ENCODE results near the gene CXCL8. TPM values are rescaled to one million over a fixed set of nuclear protein-coding genes. Genes with fewer than 3 reads are reported as not detected.

CXCL8 gene
- total and polyA plus RNA-seq, 2 donors (not counting 3 experiments of a cell fraction or from before 2014, with no cell fraction given): 6.4 to 12.6 TPM

DNA sequence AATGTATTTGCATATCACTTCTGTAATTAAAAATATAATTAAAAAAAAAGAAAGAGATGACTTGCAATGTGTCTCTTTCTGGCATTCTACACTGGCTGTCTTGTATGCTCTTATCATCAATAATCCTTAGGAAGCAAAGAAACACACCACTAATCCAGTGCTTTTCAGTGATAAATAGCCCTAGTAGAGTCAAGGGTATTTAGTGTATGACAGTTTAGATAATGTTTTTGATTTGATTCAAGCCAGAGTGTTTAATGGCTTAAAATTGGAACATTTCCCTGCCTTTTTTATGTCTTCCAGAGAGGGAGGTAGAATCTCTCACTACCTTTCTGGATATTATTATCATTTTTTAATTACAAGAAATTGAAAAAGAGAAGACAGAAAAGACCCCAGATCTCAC is 48.6 kb upstream of the CXCL8 start:
- H3K9me1 ChIP-seq (replicated peaks; ENCODE audit: control insufficient read depth, extremely low read depth, insufficient read depth, low read length): no peaks in the 10 kb centered on the region
- no peak overlapping the region for H3K9ac ChIP-seq (replicated peaks; ENCODE audit: extremely low read depth, insufficient read depth, low read length)
- FAIRE-seq (no peak), DNase-seq (ENCODE audit: low read depth, low spot score) (no peak)
- ChIA-PET POLR2A (no interaction called here), CTCF (no interaction called here)
- no peaks in the 10 kb centered on the region for H4K20me1 ChIP-seq (replicated peaks; ENCODE audit: control insufficient read depth, extremely low read depth, insufficient read depth, low read length)
- no peak for TF ChIP-seq POLR2A (IDR thresholded peaks at IDR 0.05; ENCODE audit: low read depth, low read length)
- TF ChIP-seq EZH2 (IDR thresholded peaks at IDR 0.05; ENCODE audit: borderline replicate concordance, low read depth, low read length, severe bottlenecking): no peak
- TF ChIP-seq, protein P1, sequence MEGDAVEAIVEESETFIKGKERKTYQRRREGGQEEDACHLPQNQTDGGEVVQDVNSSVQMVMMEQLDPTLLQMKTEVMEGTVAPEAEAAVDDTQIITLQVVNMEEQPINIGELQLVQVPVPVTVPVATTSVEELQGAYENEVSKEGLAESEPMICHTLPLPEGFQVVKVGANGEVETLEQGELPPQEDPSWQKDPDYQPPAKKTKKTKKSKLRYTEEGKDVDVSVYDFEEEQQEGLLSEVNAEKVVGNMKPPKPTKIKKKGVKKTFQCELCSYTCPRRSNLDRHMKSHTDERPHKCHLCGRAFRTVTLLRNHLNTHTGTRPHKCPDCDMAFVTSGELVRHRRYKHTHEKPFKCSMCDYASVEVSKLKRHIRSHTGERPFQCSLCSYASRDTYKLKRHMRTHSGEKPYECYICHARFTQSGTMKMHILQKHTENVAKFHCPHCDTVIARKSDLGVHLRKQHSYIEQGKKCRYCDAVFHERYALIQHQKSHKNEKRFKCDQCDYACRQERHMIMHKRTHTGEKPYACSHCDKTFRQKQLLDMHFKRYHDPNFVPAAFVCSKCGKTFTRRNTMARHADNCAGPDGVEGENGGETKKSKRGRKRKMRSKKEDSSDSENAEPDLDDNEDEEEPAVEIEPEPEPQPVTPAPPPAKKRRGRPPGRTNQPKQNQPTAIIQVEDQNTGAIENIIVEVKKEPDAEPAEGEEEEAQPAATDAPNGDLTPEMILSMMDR (IDR thresholded peaks at IDR 0.05; ENCODE audit: extremely low read depth in 1 of 2, insufficient read depth in 1 of 2, low read depth in 1 of 2, low read length in 2 of 2): no peak
- no peak for TF ChIP-seq POLR2AphosphoS5 (IDR thresholded peaks at IDR 0.05; ENCODE audit: insufficient read depth, low read depth, low read length)
- TF ChIP-seq FOS (IDR thresholded peaks at IDR 0.05; ENCODE audit: borderline replicate concordance, insufficient read depth, low read length): no peak
- no peak for TF ChIP-seq MYC (IDR thresholded peaks at IDR 0.05; ENCODE audit: low read depth, low read length)
- TF ChIP-seq, protein P2, sequence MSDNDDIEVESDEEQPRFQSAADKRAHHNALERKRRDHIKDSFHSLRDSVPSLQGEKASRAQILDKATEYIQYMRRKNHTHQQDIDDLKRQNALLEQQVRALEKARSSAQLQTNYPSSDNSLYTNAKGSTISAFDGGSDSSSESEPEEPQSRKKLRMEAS (IDR thresholded peaks at IDR 0.05; ENCODE audit: insufficient read depth, insufficient read length): no peak
- no peak for TF ChIP-seq GATA2 (IDR thresholded peaks at IDR 0.05; ENCODE audit: insufficient read depth, insufficient read length, low read depth, low read length)
- no peak for TF ChIP-seq JUN (IDR thresholded peaks at IDR 0.05; ENCODE audit: borderline replicate concordance, insufficient read depth, insufficient read length, low read depth)
- H3K4me2 ChIP-seq (ENCODE audit: insufficient read depth, low read length): no peak overlapping the region
- no peak overlapping the region for H3K4me3 ChIP-seq (replicated peaks in 1 of 3; ENCODE audit: insufficient read depth in 1 of 3, low read depth in 1 of 3, low read length in 3 of 3)
- H3K9me3 ChIP-seq (replicated peaks; ENCODE audit: control insufficient read depth, insufficient read depth, low read length): no peaks in the 10 kb centered on the region
- H3K79me2 ChIP-seq (ENCODE audit: control insufficient read depth, insufficient read depth, low read length): no peaks in the 10 kb centered on the region
- H3K27ac ChIP-seq (ENCODE audit: insufficient read depth, low read depth, low read length): no peak overlapping the region
- no TSS peak for BruUV-seq (replicated peaks)
- no peaks in the 10 kb centered on the region for H3K36me3 ChIP-seq (ENCODE audit: control insufficient read depth in 2 of 2, extremely low read depth in 1 of 2, insufficient read depth in 2 of 2, low read length in 2 of 2)
- no peaks in the 10 kb centered on the region for H3K27me3 ChIP-seq (ENCODE audit: control insufficient read depth in 2 of 2, insufficient read depth in 2 of 2, low read length in 2 of 2)
- dilution Hi-C loops (cut with MboI; ENCODE audit: extremely low pct_ligation_motif_present, low sequenced_read_pairs): no loop called here
- H2AFZ ChIP-seq (ENCODE audit: low read depth, low read length): no peak overlapping the region
- intact Hi-C loops (cut with micrococcal nuclease): no loop called here
- peaks cover 6% of the 10 kb centered on the region for H3K4me1 ChIP-seq (ENCODE audit: control insufficient read depth, extremely low read depth, insufficient read depth, low read length)
